ENCODE data around the gene PCGF5. TPM values are rescaled to one million over a fixed set of nuclear protein-coding genes. Genes with fewer than 3 reads are reported as not detected.
A peak's percentile ranks its signal among the peaks of the same experiment; 100 is the strongest.
"Not testable (repeated sequence)": the region's sequence is repeated elsewhere in the genome, so short reads cannot be mapped to it uniquely, and the experiment has no call there.

PCGF5 gene
- total and polyA plus RNA-seq, 5 donors from 2014 or later, result 43.5 to 60.3 (median 53.5) TPM

GRCh38 chr10:91313796-91314485 lies 93.5 kb downstream of the PCGF5 start:
- DNase-seq (peak in 2 of 3 donors; percentile 10 to 51), ATAC-seq (ENCODE audit: low read depth in 2 of 2) (peak; percentile 80 to 84)
- Mint-ChIP-seq H3K4me3 (no peak overlapping the region), H3K27me3 (peaks cover 29% of the 10 kb centered on the region), H3K9me3 (peaks cover 0 to 2% (median 0%) of the 10 kb centered on the region in 7 donors), H3K27ac (peak overlapping the region; percentile 36 to 57 (median 57)), H3K36me3 (no peaks in the 10 kb centered on the region), H3K4me1 (peaks cover 0 to 16% (median 7%) of the 10 kb centered on the region in 4 donors)
- Histone ChIP-seq H3K4me3 (ENCODE audit: low read depth, low read length) (no peak overlapping the region), H3K4me1 (ENCODE audit: control insufficient read depth, insufficient read depth, low read length, poor library complexity, severe bottlenecking) (no peaks in the 10 kb centered on the region), H3K27me3 (ENCODE audit: control insufficient read depth, insufficient read depth, low read length) (peaks cover 10% of the 10 kb centered on the region), H3K36me3 (ENCODE audit: control insufficient read depth, insufficient read depth, low read length) (no peaks in the 10 kb centered on the region), H3K27ac (ENCODE audit: insufficient read depth, low read length, poor library complexity, severe bottlenecking) (no peak overlapping the region), H3K9me3 (ENCODE audit: control insufficient read depth in 2 of 2, low read length in 2 of 2) (no peaks in the 10 kb centered on the region)

GRCh38 chr10:91316486-91316885 lies 96.0 kb downstream of the PCGF5 start:
- Mint-ChIP-seq H3K4me1 (peaks cover 0 to 16% (median 7%) of the 10 kb centered on the region in 4 donors), H3K36me3 (no peaks in the 10 kb centered on the region), H3K27ac (no peak overlapping the region), H3K4me3 (no peak overlapping the region), H3K27me3 (peaks cover 16% of the 10 kb centered on the region), H3K9me3 (peaks cover 0 to 2% (median 0%) of the 10 kb centered on the region in 7 donors)
- no peak for DNase-seq
- Histone ChIP-seq H3K9me3 (ENCODE audit: control insufficient read depth in 2 of 2, low read length in 2 of 2) (no peaks in the 10 kb centered on the region), H3K36me3 (ENCODE audit: control insufficient read depth, insufficient read depth, low read length) (no peaks in the 10 kb centered on the region), H3K27me3 (ENCODE audit: control insufficient read depth, insufficient read depth, low read length) (peaks cover 4% of the 10 kb centered on the region), H3K27ac (ENCODE audit: insufficient read depth, low read length, poor library complexity, severe bottlenecking) (no peak overlapping the region), H3K4me3 (ENCODE audit: low read depth, low read length) (no peak overlapping the region), H3K4me1 (ENCODE audit: control insufficient read depth, insufficient read depth, low read length, poor library complexity, severe bottlenecking) (no peaks in the 10 kb centered on the region)
- ATAC-seq (ENCODE audit: low read depth in 2 of 2), result no peak

- DNase-seq, result no peak
- no peaks in the 10 kb centered on the region for H3K4me1 ChIP-seq (ENCODE audit: control insufficient read depth, insufficient read depth, low read length, poor library complexity, severe bottlenecking)
- H3K27ac ChIP-seq (ENCODE audit: insufficient read depth, low read length, poor library complexity, severe bottlenecking), result no peak overlapping the region
- peaks cover 4% of the 10 kb centered on the region for H3K27me3 ChIP-seq (ENCODE audit: control insufficient read depth, insufficient read depth, low read length)
- Mint-ChIP-seq H3K4me3 (no peak overlapping the region), H3K9me3 (peaks cover 0 to 2% (median 0%) of the 10 kb centered on the region in 7 donors), H3K36me3 (no peaks in the 10 kb centered on the region), H3K27me3 (peaks cover 9% of the 10 kb centered on the region), H3K4me1 (peaks cover 0 to 16% (median 7%) of the 10 kb centered on the region in 4 donors), H3K27ac (no peak overlapping the region)
- no peaks in the 10 kb centered on the region for H3K36me3 ChIP-seq (ENCODE audit: control insufficient read depth, insufficient read depth, low read length)
- H3K9me3 ChIP-seq (ENCODE audit: control insufficient read depth in 2 of 2, low read length in 2 of 2), result no peaks in the 10 kb centered on the region
- no peak for ATAC-seq (ENCODE audit: low read depth in 2 of 2)
- no peak overlapping the region for H3K4me3 ChIP-seq (ENCODE audit: low read depth, low read length)
Observed at GRCh38 chr10:91317541-91317940, 97.1 kb downstream of the PCGF5 start.

- Histone ChIP-seq H3K36me3 (ENCODE audit: control insufficient read depth, insufficient read depth, low read length) (no peaks in the 10 kb centered on the region), H3K4me1 (ENCODE audit: control insufficient read depth, insufficient read depth, low read length, poor library complexity, severe bottlenecking) (no peaks in the 10 kb centered on the region), H3K27ac (ENCODE audit: insufficient read depth, low read length, poor library complexity, severe bottlenecking) (no peak overlapping the region), H3K27me3 (ENCODE audit: control insufficient read depth, insufficient read depth, low read length) (peaks cover under 1% of the 10 kb centered on the region), H3K9me3 (ENCODE audit: control insufficient read depth in 2 of 2, low read length in 2 of 2) (no peaks in the 10 kb centered on the region), H3K4me3 (ENCODE audit: low read depth, low read length) (no peak overlapping the region)
- Mint-ChIP-seq H3K4me1 (peaks cover 0 to under 1% (median under 1%) of the 10 kb centered on the region in 4 donors), H3K27ac (no peak overlapping the region), H3K36me3 (no peaks in the 10 kb centered on the region), H3K9me3 (peaks cover 0 to 2% (median 0%) of the 10 kb centered on the region in 7 donors), H3K27me3 (peaks cover 5% of the 10 kb centered on the region), H3K4me3 (no peak overlapping the region)
- DNase-seq (no peak), ATAC-seq (ENCODE audit: low read depth in 2 of 2) (no peak)
Observed at GRCh38 chr10:91319336-91319735, 98.9 kb downstream of the PCGF5 start.

GRCh38 chr10:91323293-91323905 lies 102.9 kb downstream of the PCGF5 start:
- H3K27me3 Mint-ChIP-seq; H3K9me3 Mint-ChIP-seq; H3K9me3 ChIP-seq (ENCODE audit: control insufficient read depth in 2 of 2, low read length in 2 of 2); H3K36me3 Mint-ChIP-seq; H3K4me3 ChIP-seq (ENCODE audit: low read depth, low read length); H3K27ac Mint-ChIP-seq; H3K27ac ChIP-seq (ENCODE audit: insufficient read depth, low read length, poor library complexity, severe bottlenecking); H3K4me1 Mint-ChIP-seq; H3K4me1 ChIP-seq (ENCODE audit: control insufficient read depth, insufficient read depth, low read length, poor library complexity, severe bottlenecking); H3K36me3 ChIP-seq (ENCODE audit: control insufficient read depth, insufficient read depth, low read length); DNase-seq; ATAC-seq (ENCODE audit: low read depth in 2 of 2); H3K4me3 Mint-ChIP-seq; H3K27me3 ChIP-seq (ENCODE audit: control insufficient read depth, insufficient read depth, low read length): not testable (repeated sequence)

- ATAC-seq (ENCODE audit: low read depth in 2 of 2) (no peak), DNase-seq (no peak)
- Histone ChIP-seq H3K27me3 (ENCODE audit: control insufficient read depth, insufficient read depth, low read length) (peaks cover 2% of the 10 kb centered on the region), H3K36me3 (ENCODE audit: control insufficient read depth, insufficient read depth, low read length) (no peaks in the 10 kb centered on the region), H3K9me3 (ENCODE audit: control insufficient read depth in 2 of 2, low read length in 2 of 2) (no peaks in the 10 kb centered on the region), H3K4me1 (ENCODE audit: control insufficient read depth, insufficient read depth, low read length, poor library complexity, severe bottlenecking) (no peaks in the 10 kb centered on the region), H3K27ac (ENCODE audit: insufficient read depth, low read length, poor library complexity, severe bottlenecking) (no peak overlapping the region), H3K4me3 (ENCODE audit: low read depth, low read length) (no peak overlapping the region)
- Mint-ChIP-seq H3K27me3 (peaks cover 11% of the 10 kb centered on the region), H3K36me3 (no peaks in the 10 kb centered on the region), H3K27ac (no peak overlapping the region), H3K9me3 (peaks cover 0 to 5% (median 2%) of the 10 kb centered on the region in 7 donors), H3K4me3 (no peak overlapping the region), H3K4me1 (no peaks in the 10 kb centered on the region)
Observed at GRCh38 chr10:91328320-91328984, 108.0 kb downstream of the PCGF5 start.
